SK-N-SH (cell line): ENCODE data around the gene MAML3. TPM values are rescaled to one million over a fixed set of nuclear protein-coding genes. Genes with fewer than 3 reads are reported as not detected.
"Not testable (repeated sequence)": the region's sequence is repeated elsewhere in the genome, so short reads cannot be mapped to it uniquely, and the experiment has no call there.

Source experiments
- CTCF ChIA-PET: fragments of 300-600, 350-600 bp; formaldehyde crosslinking; extraction: SDS; loops from one replicate; lab custom pipeline; 2021; lab: Yijun Ruan, JAX
- POLR2A ChIA-PET: fragments of 350-600 bp; sonication (Branson Sonifier 250); formaldehyde crosslinking; extraction: SDS; loops from one replicate; lab custom pipeline; 2020; ENCODE audit warnings: antibody characterized with exemption, inconsistent platforms; lab: Yijun Ruan, JAX
- DNase-seq: peaks from one replicate; pipeline ENCODE4 v3.0.0; 2012
- H2AFZ ChIP-seq: fragments of 200-600 bp; sonication (generic); 2 replicates; pipeline ENCODE4 v1.8.1; 2016; ENCODE audit warnings: antibody characterized with exemption, mild to moderate bottlenecking, low read depth
- H3F3A ChIP-seq: fragments of 200-600 bp; sonication (generic); replicated peaks from 2 replicates; pipeline ENCODE3; 2016; ENCODE audit warnings: antibody characterized with exemption, mild to moderate bottlenecking; ENCODE audit not compliant: insufficient read depth
- H3K27ac ChIP-seq, 2 experiments: fragments of 200-500 bp in 1 of 2; fragments of 200-600 bp in 1 of 2; sonication (Bioruptor generic) in 1 of 2; sonication (generic), shearing (Covaris generic) in 1 of 2; 2 replicates each; pipeline versions ENCODE4 v1.5.1 to v1.6.1; 2014 to 2016; ENCODE audit warnings: low read depth in 2 of 2, inconsistent platforms in 1 of 2, low read length in 1 of 2, mild to moderate bottlenecking in 1 of 2, mixed read lengths in 1 of 2
- H3K27me3 ChIP-seq: fragments of 200-600 bp; sonication (generic), shearing (Covaris generic); 2 replicates; pipeline ENCODE4 v1.6.1; 2016; ENCODE audit warnings: mixed run types; ENCODE audit not compliant: insufficient read depth
- H3K36me3 ChIP-seq, 2 experiments: fragments of 200-500 bp in 1 of 2; fragments of 200-600 bp in 1 of 2; sonication (Bioruptor generic) in 1 of 2; sonication (generic) in 1 of 2; replicated peaks in 1 of 2; 2 replicates each; pipeline versions ENCODE3 to v1.5.1; 2014 to 2016; ENCODE audit warnings: low read length in 1 of 2, mild to moderate bottlenecking in 1 of 2; ENCODE audit not compliant: insufficient read depth in 2 of 2, control insufficient read depth in 1 of 2
- H3K4me1 ChIP-seq, 2 experiments: fragments of 200-500 bp in 1 of 2; fragments of 200-600 bp in 1 of 2; sonication (Bioruptor generic) in 1 of 2; sonication (generic), shearing (Covaris generic) in 1 of 2; 2 replicates each; pipeline versions ENCODE4 v1.5.1 to v1.6.1; 2014 to 2016; ENCODE audit warnings: low read depth in 1 of 2, low read length in 1 of 2, mixed run types in 1 of 2; ENCODE audit not compliant: insufficient read depth in 2 of 2, control insufficient read depth in 1 of 2
- H3K4me2 ChIP-seq: fragments of 200-600 bp; sonication (generic), shearing (Covaris generic); 2 replicates; pipeline ENCODE4 v1.6.1; 2017; ENCODE audit warnings: mixed run types
- H3K4me3 ChIP-seq, 2 experiments: fragments of 200-500 bp in 1 of 2; fragments of 200-600 bp in 1 of 2; sonication (Bioruptor generic) in 1 of 2; sonication (generic), shearing (Covaris generic) in 1 of 2; 2 replicates each; pipeline versions ENCODE4 v1.5.1 to v1.8.1; 2014 to 2016; ENCODE audit warnings: low read depth in 2 of 2, inconsistent platforms in 1 of 2, low read length in 1 of 2, mild to moderate bottlenecking in 1 of 2, mixed read lengths in 1 of 2, moderate library complexity in 1 of 2
- H3K79me2 ChIP-seq: fragments of 200-600 bp; sonication (generic); 2 replicates; pipeline ENCODE4 v1.8.1; 2017; ENCODE audit warnings: mild to moderate bottlenecking; ENCODE audit not compliant: insufficient read depth
- H3K9ac ChIP-seq: fragments of 200-600 bp; sonication (generic); 2 replicates; pipeline ENCODE4 v1.6.1; 2017; ENCODE audit warnings: mixed run types
- H3K9me2 ChIP-seq: fragments of 200-600 bp; sonication (generic); 2 replicates; pipeline ENCODE4 v1.6.1; 2017; ENCODE audit warnings: mixed run types
- H3K9me3 ChIP-seq: fragments of 200-600 bp; sonication (generic); 2 replicates; pipeline ENCODE4 v1.6.1; 2017; ENCODE audit warnings: mixed run types, mild to moderate bottlenecking, moderate library complexity
- H4K20me1 ChIP-seq: fragments of 200-600 bp; sonication (generic); 2 replicates; pipeline ENCODE4 v1.6.1; 2017; ENCODE audit warnings: mild to moderate bottlenecking, mixed run types; ENCODE audit not compliant: insufficient read depth
- CHD2 ChIP-seq: fragments of 150-350 bp; IDR thresholded peaks from 2 replicates; pipeline ENCODE4 v1.6.1; 2018; ENCODE audit warnings: low read length; ENCODE audit not compliant: partially characterized antibody
- EZH2phosphoT487 ChIP-seq: fragments of 200-600 bp; sonication (generic); IDR thresholded peaks from 2 replicates; pipeline ENCODE4 v1.6.1; 2017; ENCODE audit warnings: low read depth, mixed run types, mild to moderate bottlenecking, antibody characterized with exemption, moderate library complexity, borderline replicate concordance
- JUND ChIP-seq: IDR thresholded peaks from 2 replicates; pipeline ENCODE4 v1.4.0; 2012
- MEF2A ChIP-seq: IDR thresholded peaks from 2 replicates; pipeline ENCODE4 v1.4.0; 2012; ENCODE audit warnings: low read depth, borderline replicate concordance
- NFIC ChIP-seq: IDR thresholded peaks from 2 replicates; pipeline ENCODE4 v1.4.0; 2012; ENCODE audit warnings: borderline replicate concordance
- NRF1 ChIP-seq: IDR thresholded peaks from 2 replicates; pipeline ENCODE4 v1.6.1; 2012; ENCODE audit warnings: low read depth, mild to moderate bottlenecking, low read length
- POLR2AphosphoS5 ChIP-seq: IDR thresholded peaks from 2 replicates; pipeline ENCODE4 v1.6.1; 2012; ENCODE audit warnings: low read depth, low read length
- RCOR1 ChIP-seq: fragments of 150-350 bp; IDR thresholded peaks from 2 replicates; pipeline ENCODE4 v1.6.1; 2017; ENCODE audit warnings: antibody characterized with exemption, low read length
- REST ChIP-seq: IDR thresholded peaks from 2 replicates; pipeline ENCODE4 v1.6.1; 2012; ENCODE audit warnings: mild to moderate bottlenecking, low read depth, low read length, moderate library complexity
- SIN3A ChIP-seq: IDR thresholded peaks from 2 replicates; pipeline ENCODE4 v1.6.1; 2012; ENCODE audit warnings: low read depth, mild to moderate bottlenecking, low read length, moderate library complexity, borderline replicate concordance
- TCF12 ChIP-seq: IDR thresholded peaks from 2 replicates; pipeline ENCODE4 v1.4.0; 2012
- TEAD4 ChIP-seq: IDR thresholded peaks from 2 replicates; pipeline ENCODE4 v1.4.0; 2012; ENCODE audit warnings: mild to moderate bottlenecking, borderline replicate concordance; ENCODE audit not compliant: insufficient read depth
- USF2 ChIP-seq: fragments of 150-350 bp; IDR thresholded peaks from 2 replicates; pipeline ENCODE4 v1.6.1; 2017; ENCODE audit warnings: antibody characterized with exemption, low read length, low read depth, borderline replicate concordance
- YY1 ChIP-seq: IDR thresholded peaks from 2 replicates; pipeline ENCODE4 v1.4.0; 2012; ENCODE audit warnings: low read depth, mild to moderate bottlenecking
- ZBTB33 ChIP-seq: IDR thresholded peaks from 2 replicates; pipeline ENCODE4 v1.4.0; 2012; ENCODE audit warnings: low read depth, borderline replicate concordance
- WGBS: methylation state at CpG from one replicate; pipeline ENCODE4 v1.1.6; 2017; ENCODE audit warnings: low lambda C conversion rate; 5-methylcytosine and 5-hydroxymethylcytosine counted together
- polyA plus RNA-seq, 3 experiments: library from polyadenylated mRNA; depleted of rRNA; stranded (reverse); fragments of >200 nt; gene quantifications; 2 replicates each; pipeline ENCODE4 v1.2.3, GENCODE V29; 2012
- TF ChIP-seq, protein P1 (sequence below): fragments of 200-600 bp; sonication (generic); IDR thresholded peaks from 2 replicates; pipeline ENCODE4 v1.6.1; 2017; ENCODE audit warnings: antibody characterized with exemption, mild to moderate bottlenecking, moderate library complexity

The MAML3 gene
- polyA plus RNA-seq, 1 of the 3 experiments (the other 2 are of a cell fraction): 5.3 TPM

GRCh38 chr4:139698167-139698925 lies 455.6 kb downstream of the MAML3 start:
- TF ChIP-seq, protein P1, sequence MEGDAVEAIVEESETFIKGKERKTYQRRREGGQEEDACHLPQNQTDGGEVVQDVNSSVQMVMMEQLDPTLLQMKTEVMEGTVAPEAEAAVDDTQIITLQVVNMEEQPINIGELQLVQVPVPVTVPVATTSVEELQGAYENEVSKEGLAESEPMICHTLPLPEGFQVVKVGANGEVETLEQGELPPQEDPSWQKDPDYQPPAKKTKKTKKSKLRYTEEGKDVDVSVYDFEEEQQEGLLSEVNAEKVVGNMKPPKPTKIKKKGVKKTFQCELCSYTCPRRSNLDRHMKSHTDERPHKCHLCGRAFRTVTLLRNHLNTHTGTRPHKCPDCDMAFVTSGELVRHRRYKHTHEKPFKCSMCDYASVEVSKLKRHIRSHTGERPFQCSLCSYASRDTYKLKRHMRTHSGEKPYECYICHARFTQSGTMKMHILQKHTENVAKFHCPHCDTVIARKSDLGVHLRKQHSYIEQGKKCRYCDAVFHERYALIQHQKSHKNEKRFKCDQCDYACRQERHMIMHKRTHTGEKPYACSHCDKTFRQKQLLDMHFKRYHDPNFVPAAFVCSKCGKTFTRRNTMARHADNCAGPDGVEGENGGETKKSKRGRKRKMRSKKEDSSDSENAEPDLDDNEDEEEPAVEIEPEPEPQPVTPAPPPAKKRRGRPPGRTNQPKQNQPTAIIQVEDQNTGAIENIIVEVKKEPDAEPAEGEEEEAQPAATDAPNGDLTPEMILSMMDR: peak; percentile 36; the same call in 1 of the 2 replicates
- H3K79me2 ChIP-seq, H3K4me1 ChIP-seq, H3K9me3 ChIP-seq, H4K20me1 ChIP-seq, H3K4me2 ChIP-seq, DNase-seq, H3K27me3 ChIP-seq, H3K27ac ChIP-seq, H3K9me2 ChIP-seq, H3K9ac ChIP-seq, H3F3A ChIP-seq, H3K4me3 ChIP-seq, H2AFZ ChIP-seq, POLR2A ChIA-PET: not testable (repeated sequence)
- 95% methylated on average over 9 of the region's 25 CpGs for WGBS
- H3K36me3 ChIP-seq: peaks cover 8 to 12% of the 10 kb centered on the region in 2 experiments
- CTCF ChIA-PET: interaction anchor here (1.0 to 1.2 kb wide), 3 partner anchors 11 to 15 kb away, joined by 3 to 4 read pairs (median 4); no protein-coding TSS in a partner anchor

DNA sequence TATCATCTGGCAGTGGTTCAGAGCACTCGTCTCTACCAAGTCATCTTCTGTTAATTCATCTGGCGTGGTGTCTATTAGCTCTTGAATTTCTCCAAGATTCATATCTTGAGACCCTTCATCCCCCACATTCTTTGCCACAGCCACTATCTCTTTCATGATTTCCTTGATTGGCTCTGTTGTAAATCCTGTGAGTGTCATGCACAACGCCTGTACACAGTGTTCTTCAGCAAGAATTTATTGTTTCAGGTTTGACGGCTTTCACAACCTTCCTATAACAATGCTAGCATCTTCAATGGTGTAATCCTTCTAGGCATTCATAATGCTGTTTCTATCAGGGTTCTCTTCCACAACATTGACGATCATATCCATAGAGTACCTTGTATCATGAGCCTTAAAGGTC lies 457.5 kb downstream of the MAML3 start:
- H4K20me1 ChIP-seq: no peaks in the 10 kb centered on the region
- peaks cover 0 to 7% of the 10 kb centered on the region in 2 experiments; a peak in 2 of 4 replicates for H3K4me1 ChIP-seq
- H3K79me2 ChIP-seq: no peaks in the 10 kb centered on the region
- H3F3A ChIP-seq: peaks cover 3% of the 10 kb centered on the region
- H3K9ac ChIP-seq: no peak overlapping the region
- no peaks in the 10 kb centered on the region for H3K27me3 ChIP-seq
- WGBS: 97% methylated on average over 5 of the region's 5 CpGs
- peaks cover 6 to 12% of the 10 kb centered on the region in 2 experiments for H3K36me3 ChIP-seq
- no peak overlapping the region for H2AFZ ChIP-seq
- DNase-seq: no peak
- POLR2A ChIA-PET: no interaction called here
- CTCF ChIA-PET: interaction anchor here (1.0 to 1.2 kb wide), 2 partner anchors 40 to 634 kb away, joined by 3 to 5 read pairs; no protein-coding TSS in a partner anchor
- H3K27ac ChIP-seq: no peak overlapping the region
- no peaks in the 10 kb centered on the region for H3K9me2 ChIP-seq
- no peak overlapping the region for H3K4me2 ChIP-seq
- H3K9me3 ChIP-seq: peaks cover 8% of the 10 kb centered on the region; the same call in 1 of the 2 replicates
- no peak overlapping the region for H3K4me3 ChIP-seq
- TF ChIP-seq JUND: no peak
- TF ChIP-seq YY1: no peak
- TF ChIP-seq SIN3A: no peak
- TF ChIP-seq NRF1: no peak
- TF ChIP-seq NFIC: no peak
- no peak for TF ChIP-seq POLR2AphosphoS5
- no peak for TF ChIP-seq EZH2phosphoT487
- no peak for TF ChIP-seq TEAD4
- TF ChIP-seq TCF12: no peak
- TF ChIP-seq ZBTB33: no peak
- no peak for TF ChIP-seq REST
- TF ChIP-seq MEF2A: no peak
- no peak for TF ChIP-seq CHD2
- TF ChIP-seq RCOR1: no peak
- TF ChIP-seq USF2: no peak
